B cell (primary cell): ENCODE measurements around the gene SMAP1. TPM values are rescaled to one million over a fixed set of nuclear protein-coding genes. Genes with fewer than 3 reads are reported as not detected.

Experiments
- ATAC-seq: fragments of 200-7000 bp; cut with Tn5 transposase; one replicate; pipeline ENCODE4 v1.10.0; 2021; ENCODE audit warnings: low read depth, mild to moderate bottlenecking, moderate number of reproducible peaks, moderate library complexity
- CTCF ChIA-PET: fragments of 350-600 bp; sonication (Branson Sonifier 250); formaldehyde crosslinking; loops from one replicate; lab custom pipeline; 2021; ENCODE audit warnings: antibody characterized with exemption, inconsistent platforms; lab: Charles Lee
- POLR2A ChIA-PET: fragments of 350-600 bp; sonication (Branson Sonifier 250); formaldehyde crosslinking; loops from one replicate; lab custom pipeline; 2021; ENCODE audit warnings: antibody characterized with exemption; lab: Charles Lee
- DNase-seq: peaks from one replicate; pipeline ENCODE4 v3.0.0; 2013
- H2AFZ ChIP-seq: 2 replicates; pipeline ENCODE4 v1.6.1; 2012; ENCODE audit warnings: mild to moderate bottlenecking, low read depth, low read length; ENCODE audit not compliant: insufficient read depth, poor library complexity, severe bottlenecking
- H3K27ac ChIP-seq, 2 donors: 1 replicate in 1 of 2; 2 replicates in 1 of 2; pipeline ENCODE4 v1.5.1; 2012 to 2013; ENCODE audit warnings: low read length in 2 of 2, mild to moderate bottlenecking in 2 of 2, moderate library complexity in 1 of 2
- H3K27me3 ChIP-seq, 4 experiments: fragments of 200-600 bp in 1 of 4; sonication (generic) in 1 of 4; replicated peaks in 1 of 4; 1 replicate in 2 of 4; 2 replicates in 2 of 4; pipeline versions ENCODE4 v1.6.1 to v1.7.0; 2013 to 2016; ENCODE audit warnings: low read length in 3 of 4, mild to moderate bottlenecking in 2 of 4, mixed read lengths in 1 of 4, moderate library complexity in 1 of 4; ENCODE audit not compliant: insufficient read depth in 4 of 4, control insufficient read depth in 3 of 4; ENCODE audit errors: control extremely low read depth in 1 of 4
- H3K36me3 ChIP-seq, 2 experiments: replicated peaks in 1 of 2; 1 replicate in 1 of 2; 2 replicates in 1 of 2; pipeline versions ENCODE4 v1.6.1 to v1.7.1; 2013; ENCODE audit warnings: low read length in 1 of 2; ENCODE audit not compliant: insufficient read depth in 2 of 2, control insufficient read depth in 1 of 2; ENCODE audit errors: control extremely low read depth in 1 of 2, extremely low read depth in 1 of 2
- H3K4me1 ChIP-seq, 2 donors: fragments of 200-600 bp in 1 of 2; sonication (generic) in 1 of 2; 1 replicate in 1 of 2; 2 replicates in 1 of 2; pipeline versions ENCODE4 v1.5.1 to v1.6.1; 2013 to 2017; ENCODE audit warnings: low read length in 2 of 2; ENCODE audit not compliant: control insufficient read depth in 2 of 2, insufficient read depth in 2 of 2
- H3K4me2 ChIP-seq: replicated peaks from 2 replicates; pipeline ENCODE3; 2012; ENCODE audit warnings: mild to moderate bottlenecking, low read depth, low read length; ENCODE audit not compliant: poor library complexity, severe bottlenecking
- H3K4me3 ChIP-seq, 5 experiments: fragments of 200-600 bp in 1 of 5; sonication (generic) in 1 of 5; 1 replicate in 3 of 5; 2 replicates in 2 of 5; pipeline versions ENCODE4 v1.5.1 to v1.7.0; 2011 to 2016; ENCODE audit warnings: low read length in 4 of 5, mild to moderate bottlenecking in 4 of 5, low read depth in 2 of 5, control low read depth in 1 of 5, moderate library complexity in 1 of 5; ENCODE audit not compliant: insufficient read depth in 1 of 5; ENCODE audit errors: control extremely low read depth in 1 of 5, extremely low read depth in 1 of 5
- H3K79me2 ChIP-seq: fragments of 200-600 bp; sonication (generic); one replicate; pipeline ENCODE4 v1.6.0; 2016; ENCODE audit warnings: low read length; ENCODE audit not compliant: control insufficient read depth, insufficient read depth
- H3K9ac ChIP-seq: fragments of 200-600 bp; sonication (generic); 2 replicates; pipeline ENCODE4 v1.6.1; 2017; ENCODE audit warnings: mild to moderate bottlenecking, low read length, moderate library complexity
- H3K9me3 ChIP-seq, 3 donors: one replicate each; pipeline versions ENCODE4 v1.6.1 to v1.7.1; 2013; ENCODE audit warnings: low read length in 2 of 3; ENCODE audit not compliant: control insufficient read depth in 2 of 3, insufficient read depth in 1 of 3; ENCODE audit errors: control extremely low read depth in 1 of 3
- H4K20me1 ChIP-seq: 2 replicates; pipeline ENCODE4 v1.6.0; 2012; ENCODE audit warnings: mild to moderate bottlenecking, low read length; ENCODE audit not compliant: insufficient read depth, control insufficient read depth, poor library complexity, severe bottlenecking
- H3K27ac Mint-ChIP-seq: one replicate; pipeline ENCODE4 v1.8.0; 2021; ENCODE audit warnings: mixed read lengths
- H3K27me3 Mint-ChIP-seq: one replicate; pipeline ENCODE4 v1.8.0; 2021; ENCODE audit warnings: mixed read lengths
- H3K4me1 Mint-ChIP-seq: one replicate; pipeline ENCODE4 v1.8.0; 2021; ENCODE audit warnings: mixed read lengths
- H3K4me3 Mint-ChIP-seq: one replicate; pipeline ENCODE4 v1.8.0; 2021; ENCODE audit warnings: mixed read lengths
- H3K9me3 Mint-ChIP-seq: one replicate; pipeline ENCODE4 v1.8.0; 2022; ENCODE audit warnings: mixed read lengths; ENCODE audit not compliant: insufficient read depth
- CTCF ChIP-seq: fragments of 200-600 bp; IDR thresholded peaks from one replicate; pipeline ENCODE4 v1.8.0; 2022; ENCODE audit warnings: antibody characterized with exemption, mild to moderate bottlenecking
- EZH2 ChIP-seq: IDR thresholded peaks from 2 replicates; pipeline ENCODE4 v1.6.1; 2012; ENCODE audit warnings: borderline replicate concordance, low read depth, mild to moderate bottlenecking, moderate library complexity, low read length; ENCODE audit not compliant: insufficient read depth, poor library complexity, severe bottlenecking
- WGBS: methylation state at CpG from one replicate; pipeline ENCODE4 v1.1.5; 2013; ENCODE audit warnings: missing lambda C conversion rate; ENCODE audit not compliant: insufficient coverage; 5-methylcytosine and 5-hydroxymethylcytosine counted together
- intact Hi-C: fragments of 100-400 bp; cut with micrococcal nuclease; formaldehyde crosslinking; loops from one replicate; pipeline ENCODE4 v1.10.0; 2022
- polyA plus RNA-seq: library from polyadenylated mRNA; depleted of rRNA; stranded (reverse); fragments of >200 nt; gene quantifications from 2 replicates; pipeline ENCODE4 v1.2.3, GENCODE V29; 2012
- total RNA-seq, 2 donors: library from RNA; stranded (reverse); fragments of 120-200 nt in 1 of 2; gene quantifications; 1 replicate in 1 of 2; 2 replicates in 1 of 2; pipeline versions ENCODE4 v1.2.3 to v1.2.4, GENCODE V29; 2013 to 2022

SMAP1 gene
- total and polyA plus RNA-seq, 2 donors (not counting 1 experiment from before 2014, with no cell fraction given): 11.0 to 21.7 TPM

DNA sequence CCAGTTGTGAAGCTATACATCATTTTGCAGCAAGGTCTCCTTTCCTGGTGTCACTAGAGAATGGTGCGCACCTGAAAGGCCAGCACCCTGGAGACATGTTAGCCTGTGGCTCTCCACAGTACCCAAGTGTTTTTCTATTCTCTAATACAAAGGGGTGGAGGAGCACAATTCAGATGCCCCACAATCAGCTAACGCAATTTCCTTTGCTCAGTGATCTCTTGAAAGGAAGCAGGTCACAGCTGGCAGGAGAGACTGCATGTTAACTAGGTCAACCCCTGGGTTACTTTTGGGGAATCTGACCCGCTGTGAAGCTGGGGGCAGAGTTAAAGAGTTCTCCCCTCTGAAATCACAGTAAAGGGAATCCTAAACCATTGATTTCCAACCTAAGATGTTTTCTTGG is 196.7 kb downstream of the SMAP1 start:
- intact Hi-C loops: no loop called here
- Mint-ChIP-seq H3K4me1 (peaks cover 12% of the 10 kb centered on the region), H3K27me3 (peaks cover 3% of the 10 kb centered on the region), H3K9me3 (peaks cover 5% of the 10 kb centered on the region), H3K27ac (no peak overlapping the region), H3K4me3 (no peak overlapping the region)
- no peak for DNase-seq
- ATAC-seq: no peak
- Histone ChIP-seq H2AFZ (no peak overlapping the region), H3K36me3 (no peaks in the 10 kb centered on the region), H4K20me1 (no peaks in the 10 kb centered on the region), H3K27ac (no peak overlapping the region), H3K4me1 (peaks cover 6 to 10% of the 10 kb centered on the region in 2 donors), H3K9me3 (no peaks in the 10 kb centered on the region), H3K9ac (no peak overlapping the region), H3K79me2 (no peaks in the 10 kb centered on the region), H3K4me3 (no peak overlapping the region), H3K4me2 (no peak overlapping the region), H3K27me3 (no peaks in the 10 kb centered on the region)
- ChIA-PET POLR2A (no interaction called here), CTCF (interaction anchor here (1.1 to 1.5 kb wide), 3 partner anchors 9 to 157 kb away, joined by 3 to 4 read pairs (median 3); no protein-coding TSS in a partner anchor)
- TF ChIP-seq EZH2: no peak
- TF ChIP-seq CTCF: no peak
- WGBS: no CpG with 5 or more reads among the region's 3 CpGs

DNA sequence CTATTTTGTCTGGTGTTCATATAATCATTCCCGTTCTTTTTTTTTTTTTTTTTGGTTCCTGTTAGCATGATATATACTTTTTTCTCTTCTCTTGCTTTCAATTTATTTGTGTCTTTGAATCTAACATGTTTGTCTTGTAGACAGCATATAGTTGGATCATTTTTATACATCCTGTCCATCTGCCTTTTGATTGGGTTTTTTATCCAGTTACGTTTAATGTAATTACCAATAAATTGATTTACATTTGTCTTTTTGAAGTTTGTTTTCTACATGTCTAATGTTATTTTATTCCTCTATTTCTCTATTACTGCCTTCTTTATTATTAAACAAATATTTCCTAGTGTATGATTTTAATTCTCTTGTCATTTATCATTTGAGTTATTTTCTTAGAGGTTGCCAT is 204.8 kb downstream of the SMAP1 start:
- H3K27ac ChIP-seq: no peak overlapping the region
- no peak overlapping the region for H3K4me3 ChIP-seq
- ATAC-seq (no peak), DNase-seq (no peak)
- no peaks in the 10 kb centered on the region for H4K20me1 ChIP-seq
- no peak overlapping the region for H3K4me2 ChIP-seq
- no peaks in the 10 kb centered on the region for H3K27me3 Mint-ChIP-seq
- intact Hi-C loops: no loop called here
- H3K9me3 ChIP-seq: peaks cover 0 to 13% (median under 1%) of the 10 kb centered on the region in 3 donors
- H3K9ac ChIP-seq: no peak overlapping the region
- peaks cover 0 to 7% (median 2%) of the 10 kb centered on the region in 4 experiments for H3K27me3 ChIP-seq
- WGBS: no CpG with 5 or more reads among the region's 2 CpGs
- H3K36me3 ChIP-seq: no peaks in the 10 kb centered on the region
- ChIA-PET POLR2A (no interaction called here), CTCF (interaction anchor here (2.3 kb wide), 1 partner anchor 12 kb away, joined by 7 read pairs; no protein-coding TSS in a partner anchor)
- no peak overlapping the region for H3K27ac Mint-ChIP-seq
- H3K79me2 ChIP-seq: no peaks in the 10 kb centered on the region
- H3K9me3 Mint-ChIP-seq: peaks cover 5% of the 10 kb centered on the region
- H3K4me1 ChIP-seq: no peaks in the 10 kb centered on the region
- no peaks in the 10 kb centered on the region for H3K4me1 Mint-ChIP-seq
- TF ChIP-seq EZH2 (no peak), CTCF (no peak)
- no peak overlapping the region for H3K4me3 Mint-ChIP-seq
- no peak overlapping the region for H2AFZ ChIP-seq
